Liver (tissue), 3 donors: ENCODE measurements around the gene CTRB1.

Source experiments
- ATF3 ChIP-seq: IDR thresholded peaks from 2 replicates; pipeline ENCODE4 v1.6.1; 2016; ENCODE audit warnings: antibody characterized with exemption
- CTCF ChIP-seq: fragments of 150-350 bp; IDR thresholded peaks from 2 replicates; pipeline ENCODE4 v1.5.1; 2017; ENCODE audit warnings: improper control_type of control experiment, low read depth, low read length; ENCODE audit not compliant: missing input control
- EGR1 ChIP-seq, 2 donors: IDR thresholded peaks; 2 replicates each; pipeline ENCODE4 v1.6.1; 2016 to 2018; ENCODE audit warnings: antibody characterized with exemption in 2 of 2, low read depth in 2 of 2
- FOXA1 ChIP-seq: IDR thresholded peaks from 2 replicates; pipeline ENCODE4 v1.6.1; 2016; ENCODE audit warnings: antibody characterized with exemption
- GABPA ChIP-seq, 2 donors: IDR thresholded peaks in 1 of 2; conservative IDR thresholded peaks in 1 of 2; 2 replicates each; pipeline ENCODE4 v1.6.1; 2016; ENCODE audit warnings: antibody characterized with exemption in 2 of 2, mild to moderate bottlenecking in 1 of 2, moderate library complexity in 1 of 2
- JUND ChIP-seq, 2 donors: IDR thresholded peaks; 2 replicates each; pipeline ENCODE4 v1.6.1; 2016; ENCODE audit warnings: antibody characterized with exemption in 2 of 2
- MAX ChIP-seq: IDR thresholded peaks from 2 replicates; pipeline ENCODE4 v1.6.1; 2016; ENCODE audit warnings: antibody characterized with exemption
- RAD21 ChIP-seq, 2 donors: IDR thresholded peaks; 2 replicates each; pipeline ENCODE4 v1.6.1; 2016; ENCODE audit warnings: antibody characterized with exemption in 2 of 2, mild to moderate bottlenecking in 2 of 2
- REST ChIP-seq: IDR thresholded peaks from 2 replicates; pipeline ENCODE4 v1.6.1; 2016; ENCODE audit warnings: antibody characterized with exemption, mild to moderate bottlenecking
- RXRA ChIP-seq, 2 donors: IDR thresholded peaks; 2 replicates each; pipeline ENCODE4 v1.6.1; 2017 to 2018; ENCODE audit warnings: antibody characterized with exemption in 2 of 2, mild to moderate bottlenecking in 1 of 2
- SP1 ChIP-seq: IDR thresholded peaks from 2 replicates; pipeline ENCODE4 v1.6.1; 2018; ENCODE audit warnings: antibody characterized with exemption, mild to moderate bottlenecking
- TAF1 ChIP-seq: conservative IDR thresholded peaks from 2 replicates; pipeline ENCODE4 v1.6.1; 2016; ENCODE audit warnings: antibody characterized with exemption, mild to moderate bottlenecking
- ZBTB33 ChIP-seq: IDR thresholded peaks from 2 replicates; pipeline ENCODE4 v1.6.1; 2016; ENCODE audit warnings: antibody characterized with exemption
- donor health status: healthy.
- donor health status: healthy.

- TF ChIP-seq CTCF (no peak), SP1 (no peak), EGR1 (IDR thresholded peaks at IDR 0.05; ENCODE audit: low read depth in 2 of 2) (no peak), ATF3 (no peak), RAD21 (IDR thresholded peaks at IDR 0.05) (no peak), RXRA (IDR thresholded peaks at IDR 0.05) (no peak), REST (no peak), JUND (IDR thresholded peaks at IDR 0.05) (no peak), TAF1 (no peak), MAX (no peak), FOXA1 (no peak), GABPA (IDR thresholded peaks at IDR 0.05 in 1 of 2, conservative IDR thresholded peaks at IDR 0.05 in 1 of 2) (no peak), ZBTB33 (no peak)
Observed at GRCh38 chr16:75192606-75193264, 26.1 kb upstream of the CTRB1 start.
